Ascending aorta (tissue), 2 donors: ENCODE measurements around the gene LOXL3. TPM values are rescaled to one million over a fixed set of nuclear protein-coding genes. Genes with fewer than 3 reads are reported as not detected.

Experiments used
- DNase-seq, 2 donors: peaks; one replicate each; pipeline ENCODE4 v3.0.0-alpha.2; 2019; ENCODE audit warnings: low spot score in 2 of 2
- H3K27ac ChIP-seq, 2 donors: fragments of 200-600 bp; sonication (generic); one replicate each; pipeline ENCODE4 v1.5.1; 2016 to 2017; ENCODE audit warnings: mild to moderate bottlenecking in 1 of 2
- H3K27me3 ChIP-seq: fragments of 200-600 bp; sonication (generic); one replicate; pipeline ENCODE4 v1.5.1; 2017
- H3K36me3 ChIP-seq, 2 donors: fragments of 200-600 bp; sonication (generic); one replicate each; pipeline ENCODE4 v1.5.1; 2016
- H3K4me1 ChIP-seq, 2 donors: fragments of 200-600 bp; sonication (generic); one replicate each; pipeline ENCODE4 v1.5.1; 2016 to 2017; ENCODE audit warnings: mild to moderate bottlenecking in 1 of 2
- H3K4me3 ChIP-seq, 2 donors: fragments of 200-600 bp; sonication (generic); one replicate each; pipeline ENCODE4 v1.5.1; 2016 to 2017; ENCODE audit warnings: mild to moderate bottlenecking in 1 of 2
- H3K9me3 ChIP-seq, 2 donors: fragments of 200-600 bp; sonication (generic); one replicate each; pipeline ENCODE4 v1.5.1; 2016
- CTCF ChIP-seq, 3 experiments: fragments of 200-600 bp in 2 of 3; fragments of 450-650 bp in 1 of 3; sonication (generic) in 2 of 3; IDR thresholded peaks; one replicate each; pipeline ENCODE4 v1.5.1; 2016 to 2019; ENCODE audit warnings: antibody characterized with exemption in 3 of 3, mild to moderate bottlenecking in 1 of 3, moderate library complexity in 1 of 3
- intact Hi-C: fragments of 100-400 bp; cut with DNase I; formaldehyde crosslinking; loops from one replicate; pipeline ENCODE4 v1.15.1; 2023
- total RNA-seq: library from RNA; depleted of rRNA; stranded (reverse); fragments of >200 nt; gene quantifications from one replicate; pipeline ENCODE4 v1.1.0, GENCODE V29; 2016

LOXL3 gene
- total RNA-seq, 1 donor from 2014 or later: 19.8 TPM

- no peaks in the 10 kb centered on the region for H3K9me3 ChIP-seq
- no peaks in the 10 kb centered on the region for H3K36me3 ChIP-seq
- no peak overlapping the region for H3K4me3 ChIP-seq
- TF ChIP-seq CTCF (IDR thresholded peaks at IDR 0.05): no peak
- intact Hi-C loops: loop anchor here (2.0 kb wide), 1 partner anchor 29 kb away; the partner anchor contains the start of gene DOK1
- no peak for DNase-seq
- H3K27me3 ChIP-seq: no peaks in the 10 kb centered on the region
- no peak overlapping the region for H3K27ac ChIP-seq
- peaks cover 0 to 19% of the 10 kb centered on the region in 2 donors for H3K4me1 ChIP-seq
Observed at GRCh38 chr2:74584088-74584645, 30.4 kb upstream of the LOXL3 start.

- TF ChIP-seq CTCF (IDR thresholded peaks at IDR 0.05): no peak
- intact Hi-C loops: no loop called here
- no peak for DNase-seq
- Histone ChIP-seq H3K4me1 (peaks cover 0 to 19% of the 10 kb centered on the region in 2 donors), H3K4me3 (no peak overlapping the region), H3K36me3 (no peaks in the 10 kb centered on the region), H3K9me3 (no peaks in the 10 kb centered on the region), H3K27ac (peak overlapping the region in 1 of 2 donors; percentile 48), H3K27me3 (no peaks in the 10 kb centered on the region)
Observed at GRCh38 chr2:74583504-74583903, 29.8 kb upstream of the LOXL3 start.

GRCh38 chr2:74582184-74582583 lies 28.4 kb upstream of the LOXL3 start:
- no peak for DNase-seq
- no peaks in the 10 kb centered on the region for H3K27me3 ChIP-seq
- TF ChIP-seq CTCF (IDR thresholded peaks at IDR 0.05): no peak
- intact Hi-C loops: no loop called here
- H3K4me1 ChIP-seq: peaks cover 0 to 19% of the 10 kb centered on the region in 2 donors
- no peak overlapping the region for H3K4me3 ChIP-seq
- H3K36me3 ChIP-seq: no peaks in the 10 kb centered on the region
- H3K9me3 ChIP-seq: no peaks in the 10 kb centered on the region
- no peak overlapping the region for H3K27ac ChIP-seq

- Histone ChIP-seq H3K27ac (no peak overlapping the region), H3K4me3 (no peak overlapping the region), H3K36me3 (no peaks in the 10 kb centered on the region), H3K9me3 (no peaks in the 10 kb centered on the region), H3K4me1 (peaks cover 0 to 19% of the 10 kb centered on the region in 2 donors), H3K27me3 (no peaks in the 10 kb centered on the region)
- intact Hi-C loops: no loop called here
- no peak for TF ChIP-seq CTCF (IDR thresholded peaks at IDR 0.05)
- DNase-seq: no peak
Observed at GRCh38 chr2:74581463-74581862, 27.7 kb upstream of the LOXL3 start.

GRCh38 chr2:74578408-74578807 lies 24.7 kb upstream of the LOXL3 start:
- no peak for DNase-seq
- no peak for TF ChIP-seq CTCF (IDR thresholded peaks at IDR 0.05)
- Histone ChIP-seq H3K4me3 (no peak overlapping the region), H3K36me3 (no peaks in the 10 kb centered on the region), H3K9me3 (no peaks in the 10 kb centered on the region), H3K27ac (no peak overlapping the region), H3K4me1 (peaks cover 0 to 4% of the 10 kb centered on the region in 2 donors), H3K27me3 (no peaks in the 10 kb centered on the region)
- intact Hi-C loops: no loop called here

- H3K4me1 ChIP-seq: no peaks in the 10 kb centered on the region
- intact Hi-C loops: no loop called here
- no peaks in the 10 kb centered on the region for H3K27me3 ChIP-seq
- no peaks in the 10 kb centered on the region for H3K36me3 ChIP-seq
- H3K9me3 ChIP-seq: no peaks in the 10 kb centered on the region
- DNase-seq: no peak
- no peak overlapping the region for H3K4me3 ChIP-seq
- H3K27ac ChIP-seq: no peak overlapping the region
- TF ChIP-seq CTCF (IDR thresholded peaks at IDR 0.05): no peak
Observed at GRCh38 chr2:74577448-74577847, 23.7 kb upstream of the LOXL3 start.
